HepG2 (cell line): ENCODE results near the gene ZCCHC18.

Experiments used
- EP300 ChIP-seq, 3 experiments: sonication (generic) in 1 of 3; formaldehyde crosslinking in 1 of 3; IDR thresholded peaks; 2 replicates each; pipeline versions ENCODE4 v1.5.1 to v1.6.1; 2011 to 2020; ENCODE audit warnings: low read depth in 2 of 3, low read length in 2 of 3, borderline replicate concordance in 1 of 3, improper control_type of control experiment in 1 of 3, mild to moderate bottlenecking in 1 of 3, missing genetic modification reagents in 1 of 3, moderate library complexity in 1 of 3
- GABPB1 ChIP-seq: IDR thresholded peaks from 2 replicates; pipeline ENCODE4 v1.6.1; 2016; ENCODE audit warnings: mild to moderate bottlenecking, missing genetic modification reagents, moderate library complexity, missing compliant biosample characterization
- HMG20B ChIP-seq: conservative IDR thresholded peaks from 2 replicates; pipeline ENCODE4 v1.6.1; 2016; ENCODE audit warnings: missing genetic modification reagents, missing compliant biosample characterization
- SIN3A ChIP-seq: IDR thresholded peaks from 2 replicates; pipeline ENCODE4 v1.6.1; 2011; ENCODE audit warnings: low read depth, mild to moderate bottlenecking, control low read depth, low read length, borderline replicate concordance
- ZNF432 ChIP-seq: sonication (generic); formaldehyde crosslinking; IDR thresholded peaks from 2 replicates; pipeline ENCODE4 v1.5.0; 2020; ENCODE audit warnings: missing genetic modification reagents, mild to moderate bottlenecking, borderline replicate concordance
- ZNF550 ChIP-seq: sonication (generic); formaldehyde crosslinking; IDR thresholded peaks from 2 replicates; pipeline ENCODE4 v1.4.0; 2020; ENCODE audit warnings: mild to moderate bottlenecking, missing genetic modification reagents, borderline replicate concordance
- TF ChIP-seq, protein P1 (sequence below): sonication (generic); formaldehyde crosslinking; IDR thresholded peaks from 2 replicates; pipeline ENCODE4 v1.4.0; 2020; ENCODE audit warnings: missing genetic modification reagents
- TF ChIP-seq, protein P2 (sequence below): IDR thresholded peaks from 2 replicates; pipeline ENCODE4 v1.6.1; 2016; ENCODE audit warnings: low read depth, borderline replicate concordance
- TF ChIP-seq, protein P3 (sequence below): sonication (generic); formaldehyde crosslinking; IDR thresholded peaks from 2 replicates; pipeline ENCODE4 v1.5.0; 2020; ENCODE audit warnings: mild to moderate bottlenecking, missing genetic modification reagents, moderate library complexity

DNA sequence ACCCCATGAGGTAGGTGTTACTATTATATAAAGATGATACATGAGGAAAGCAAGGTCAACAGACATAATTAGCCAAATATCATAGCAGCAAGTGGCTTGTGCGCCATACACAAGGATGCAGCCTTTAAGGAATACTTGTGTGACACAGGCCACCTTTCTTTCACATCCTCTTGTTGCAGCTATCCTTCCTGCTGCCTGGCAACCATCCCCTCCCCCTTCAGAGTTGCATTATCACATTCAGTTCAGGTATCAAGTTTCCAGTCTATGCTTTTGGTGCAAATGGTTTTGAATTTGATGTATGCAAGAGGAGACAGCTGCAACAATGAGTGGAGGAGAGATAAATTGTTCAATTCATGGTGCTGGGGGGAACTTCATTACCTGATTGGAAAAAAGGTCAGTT lies 6.4 kb downstream of the ZCCHC18 start:
- no peak for TF ChIP-seq EP300 (IDR thresholded peaks at IDR 0.05; ENCODE audit: low read depth in 2 of 2, low read length in 2 of 2)
- TF ChIP-seq EP300 (CRISPR knock-in tag; IDR thresholded peaks at IDR 0.05; ENCODE audit: borderline replicate concordance), result no peak
- TF ChIP-seq, protein P1, sequence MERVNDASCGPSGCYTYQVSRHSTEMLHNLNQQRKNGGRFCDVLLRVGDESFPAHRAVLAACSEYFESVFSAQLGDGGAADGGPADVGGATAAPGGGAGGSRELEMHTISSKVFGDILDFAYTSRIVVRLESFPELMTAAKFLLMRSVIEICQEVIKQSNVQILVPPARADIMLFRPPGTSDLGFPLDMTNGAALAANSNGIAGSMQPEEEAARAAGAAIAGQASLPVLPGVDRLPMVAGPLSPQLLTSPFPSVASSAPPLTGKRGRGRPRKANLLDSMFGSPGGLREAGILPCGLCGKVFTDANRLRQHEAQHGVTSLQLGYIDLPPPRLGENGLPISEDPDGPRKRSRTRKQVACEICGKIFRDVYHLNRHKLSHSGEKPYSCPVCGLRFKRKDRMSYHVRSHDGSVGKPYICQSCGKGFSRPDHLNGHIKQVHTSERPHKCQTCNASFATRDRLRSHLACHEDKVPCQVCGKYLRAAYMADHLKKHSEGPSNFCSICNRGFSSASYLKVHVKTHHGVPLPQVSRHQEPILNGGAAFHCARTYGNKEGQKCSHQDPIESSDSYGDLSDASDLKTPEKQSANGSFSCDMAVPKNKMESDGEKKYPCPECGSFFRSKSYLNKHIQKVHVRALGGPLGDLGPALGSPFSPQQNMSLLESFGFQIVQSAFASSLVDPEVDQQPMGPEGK (CRISPR knock-in tag), result no peak
- TF ChIP-seq GABPB1 (CRISPR knock-in tag), result no peak
- no peak for TF ChIP-seq HMG20B (CRISPR knock-in tag)
- TF ChIP-seq SIN3A, result no peak
- TF ChIP-seq, protein P2, sequence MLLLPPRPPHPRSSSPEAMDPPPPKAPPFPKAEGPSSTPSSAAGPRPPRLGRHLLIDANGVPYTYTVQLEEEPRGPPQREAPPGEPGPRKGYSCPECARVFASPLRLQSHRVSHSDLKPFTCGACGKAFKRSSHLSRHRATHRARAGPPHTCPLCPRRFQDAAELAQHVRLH (CRISPR knock-in tag), result no peak
- TF ChIP-seq ZNF550 (CRISPR knock-in tag), result no peak
- TF ChIP-seq ZNF432 (CRISPR knock-in tag), result no peak
- TF ChIP-seq, protein P3, sequence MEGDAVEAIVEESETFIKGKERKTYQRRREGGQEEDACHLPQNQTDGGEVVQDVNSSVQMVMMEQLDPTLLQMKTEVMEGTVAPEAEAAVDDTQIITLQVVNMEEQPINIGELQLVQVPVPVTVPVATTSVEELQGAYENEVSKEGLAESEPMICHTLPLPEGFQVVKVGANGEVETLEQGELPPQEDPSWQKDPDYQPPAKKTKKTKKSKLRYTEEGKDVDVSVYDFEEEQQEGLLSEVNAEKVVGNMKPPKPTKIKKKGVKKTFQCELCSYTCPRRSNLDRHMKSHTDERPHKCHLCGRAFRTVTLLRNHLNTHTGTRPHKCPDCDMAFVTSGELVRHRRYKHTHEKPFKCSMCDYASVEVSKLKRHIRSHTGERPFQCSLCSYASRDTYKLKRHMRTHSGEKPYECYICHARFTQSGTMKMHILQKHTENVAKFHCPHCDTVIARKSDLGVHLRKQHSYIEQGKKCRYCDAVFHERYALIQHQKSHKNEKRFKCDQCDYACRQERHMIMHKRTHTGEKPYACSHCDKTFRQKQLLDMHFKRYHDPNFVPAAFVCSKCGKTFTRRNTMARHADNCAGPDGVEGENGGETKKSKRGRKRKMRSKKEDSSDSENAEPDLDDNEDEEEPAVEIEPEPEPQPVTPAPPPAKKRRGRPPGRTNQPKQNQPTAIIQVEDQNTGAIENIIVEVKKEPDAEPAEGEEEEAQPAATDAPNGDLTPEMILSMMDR (CRISPR knock-in tag), result no peak
